K562 treated with DMSO at 1 percent for 48 hours (cell line): Measurements from ENCODE around the gene PCOLCE2. TPM values are rescaled to one million over a fixed set of nuclear protein-coding genes. Genes with fewer than 3 reads are reported as not detected.

Experiments used
- total RNA-seq: library from RNA; unstranded; fragments of 300-600 nt; gene quantifications from 2 replicates; pipeline ENCODE4 v1.2.3, GENCODE V29; 2022; ENCODE audit warnings: low replicate concordance; ENCODE audit errors: extremely low read depth

PCOLCE2 gene, protein sequence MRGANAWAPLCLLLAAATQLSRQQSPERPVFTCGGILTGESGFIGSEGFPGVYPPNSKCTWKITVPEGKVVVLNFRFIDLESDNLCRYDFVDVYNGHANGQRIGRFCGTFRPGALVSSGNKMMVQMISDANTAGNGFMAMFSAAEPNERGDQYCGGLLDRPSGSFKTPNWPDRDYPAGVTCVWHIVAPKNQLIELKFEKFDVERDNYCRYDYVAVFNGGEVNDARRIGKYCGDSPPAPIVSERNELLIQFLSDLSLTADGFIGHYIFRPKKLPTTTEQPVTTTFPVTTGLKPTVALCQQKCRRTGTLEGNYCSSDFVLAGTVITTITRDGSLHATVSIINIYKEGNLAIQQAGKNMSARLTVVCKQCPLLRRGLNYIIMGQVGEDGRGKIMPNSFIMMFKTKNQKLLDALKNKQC
- total RNA-seq, result not detected in 2 replicates

DNA sequence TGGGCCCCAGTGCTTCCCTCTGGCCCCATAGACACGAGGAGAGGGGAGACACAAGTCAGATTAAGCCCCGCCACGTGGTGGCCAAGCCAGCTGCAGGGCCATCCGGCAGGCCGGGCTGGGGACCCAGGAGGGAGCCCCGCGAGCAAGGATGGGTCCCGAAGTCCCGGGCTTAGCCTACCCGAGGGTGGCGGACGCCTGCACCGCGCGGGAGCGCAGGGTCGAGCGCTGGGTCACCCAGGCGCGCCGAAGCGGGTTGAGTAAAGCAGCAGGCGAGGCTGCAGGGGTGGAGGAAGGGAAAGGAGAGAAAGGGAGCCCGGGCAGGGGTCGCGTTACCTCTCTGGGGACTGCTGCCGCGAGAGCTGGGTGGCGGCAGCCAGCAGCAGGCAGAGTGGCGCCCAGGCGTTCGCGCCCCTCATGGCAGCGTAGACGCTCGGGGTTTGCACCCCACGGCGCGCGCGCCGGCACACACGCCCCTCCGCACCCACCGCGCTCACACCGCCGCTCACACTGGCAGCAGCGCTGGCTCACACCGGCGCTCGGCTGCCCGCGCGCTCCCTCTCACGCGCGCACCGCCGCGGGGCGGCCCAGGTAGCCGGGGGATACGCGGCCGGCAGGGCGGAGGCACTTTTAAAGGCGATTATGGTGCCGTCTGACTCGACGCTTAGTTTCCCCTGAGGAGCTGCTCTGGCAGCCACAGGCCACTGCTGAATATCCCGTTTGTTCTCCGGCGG, at the start of gene PCOLCE2:
PCOLCE2 (minus strand) TSS at position 603 of the 731 bp plus-strand sequence; CDS start at position 416, 187 bp downstream.

Other genes starting within 250 kb of the PCOLCE2 start
- gene TRPC1, start 165.0 kb downstream of the PCOLCE2 start, total RNA-seq, result not detected in 2 replicates
- gene PAQR9, start 74.6 kb upstream of the PCOLCE2 start, total RNA-seq, result not detected in 2 replicates
- not detected in 2 replicates for gene U2SURP, start 112.5 kb upstream of the PCOLCE2 start, total RNA-seq
- not detected in 2 replicates for gene CHST2, start 230.7 kb upstream of the PCOLCE2 start, total RNA-seq